HG03469 (cell line): ENCODE measurements around the gene ALG2.
A peak's percentile ranks its signal among the peaks of the same experiment; 100 is the strongest.
"Not testable (repeated sequence)": the region's sequence is repeated elsewhere in the genome, so short reads cannot be mapped to it uniquely, and the experiment has no call there.

Source experiments
- ATAC-seq: cut with Tn5 transposase; IDR thresholded peaks from one replicate; pipeline ENCODE4 v1.9.1; 2021; ENCODE audit warnings: mild to moderate bottlenecking, moderate library complexity, moderate number of reproducible peaks; ENCODE audit not compliant: unreplicated experiment

The ALG2 gene

DNA sequence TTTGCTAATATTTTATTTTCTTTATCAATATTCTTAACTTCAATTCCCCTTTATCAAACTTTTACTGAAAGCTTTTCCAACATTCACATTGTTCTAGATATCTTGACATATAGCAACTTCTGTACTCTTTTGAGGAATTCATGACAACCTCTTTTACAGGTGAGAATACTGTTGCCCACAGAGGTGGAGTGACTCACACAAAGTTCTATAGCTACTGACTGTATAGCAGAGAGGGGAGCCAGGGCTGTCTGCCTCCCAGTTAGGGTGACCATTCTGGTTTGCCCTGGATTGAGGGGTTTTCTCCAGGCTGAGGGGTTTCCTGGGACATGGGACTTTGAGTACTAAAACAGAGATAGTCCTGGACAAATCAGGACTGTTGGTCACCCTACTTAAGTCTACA lies 16.6 kb upstream of the ALG2 start:
- ATAC-seq = no peak

DNA sequence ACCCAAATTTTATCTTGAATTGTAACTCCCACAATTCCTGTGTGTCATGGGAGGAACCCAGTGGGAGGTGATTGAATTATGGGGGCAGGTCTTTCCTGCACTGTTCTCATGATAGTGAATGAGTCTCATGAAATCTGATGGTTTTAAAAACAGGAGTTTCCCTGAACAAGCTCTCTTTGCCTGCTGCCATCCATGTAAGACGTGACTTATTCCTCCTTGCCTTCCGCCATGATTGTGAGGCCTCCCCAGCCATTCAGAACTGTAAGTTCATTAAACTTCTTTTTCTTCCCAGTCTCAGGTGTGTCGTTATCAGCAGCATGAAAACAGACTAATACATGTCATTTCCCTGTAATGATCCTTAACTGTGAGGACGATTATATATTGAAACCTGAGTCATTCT lies 16.1 kb upstream of the ALG2 start:
- ATAC-seq = not testable (repeated sequence)

DNA sequence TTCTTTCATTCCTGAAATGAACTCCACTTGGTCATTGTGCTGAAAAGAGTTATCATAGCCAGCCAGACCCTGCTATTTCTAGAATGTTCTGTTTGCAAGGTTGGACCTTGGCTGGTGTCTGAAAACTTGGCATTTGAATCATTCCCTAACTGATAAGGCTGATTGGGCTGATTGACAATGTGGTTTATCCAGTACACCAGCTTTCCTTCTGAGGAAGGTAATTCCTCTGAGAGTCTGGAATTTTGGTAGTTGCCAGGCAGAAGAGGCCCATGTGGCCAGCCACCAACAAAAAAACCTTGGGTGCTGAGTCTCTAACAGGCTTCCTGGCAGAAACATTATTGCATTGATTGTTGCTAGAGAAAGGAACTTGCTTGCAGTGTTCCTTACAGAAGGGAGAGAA lies 15.6 kb upstream of the ALG2 start:
- no peak for ATAC-seq

DNA sequence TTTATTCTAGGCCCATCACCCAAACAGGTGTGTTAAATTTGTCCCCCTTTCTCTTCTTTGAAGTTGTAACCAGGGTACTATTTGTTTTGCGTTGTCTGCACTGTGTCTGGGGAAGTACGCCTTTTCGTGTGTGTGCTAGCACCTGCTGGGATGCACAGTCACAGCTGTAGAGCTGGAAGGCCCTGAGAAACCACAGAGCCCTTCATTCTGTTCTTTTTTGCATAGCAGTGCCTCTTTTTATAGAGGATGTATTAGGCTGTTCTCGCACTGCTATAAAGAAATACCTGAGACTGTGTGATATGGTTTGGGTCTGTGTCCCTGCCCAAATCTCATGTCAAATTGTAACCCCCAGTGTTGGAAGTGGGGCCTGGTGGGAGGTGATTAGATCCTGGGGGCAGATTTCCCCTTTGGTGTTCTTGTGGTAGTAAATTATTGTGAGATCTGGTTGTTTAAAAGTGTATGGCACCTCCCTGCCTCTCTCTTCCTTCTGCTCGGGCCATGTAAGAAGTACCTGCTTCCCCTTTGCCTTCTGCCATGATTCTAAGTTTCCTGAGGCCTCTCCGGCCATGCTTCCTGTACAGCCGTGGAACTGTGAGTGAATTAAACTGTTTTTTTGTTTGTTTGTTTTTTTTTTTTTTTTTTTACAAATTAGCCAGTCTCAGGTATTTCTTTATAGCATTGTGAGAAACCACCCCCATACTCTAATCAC lies 14.3 kb upstream of the ALG2 start:
- peak; percentile 90 for ATAC-seq

DNA sequence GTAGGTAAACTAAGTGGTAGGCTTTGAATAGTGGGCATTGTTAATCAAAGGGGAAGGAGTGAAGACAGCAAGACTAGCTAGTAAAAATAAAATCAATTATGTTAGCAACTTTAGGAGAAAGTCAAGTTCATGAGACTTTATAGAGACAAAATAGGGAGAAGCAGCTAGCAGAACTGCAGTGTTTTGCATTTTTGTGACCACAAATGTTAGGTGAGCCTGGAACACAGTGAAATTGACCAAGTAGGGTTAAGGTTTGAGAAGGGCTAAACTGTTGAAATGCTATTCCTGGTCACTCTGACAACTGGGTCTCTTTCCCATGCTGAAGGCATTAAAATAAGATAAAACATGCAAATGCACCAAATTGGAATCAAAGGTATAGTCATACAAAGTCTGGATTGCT lies 13.3 kb upstream of the ALG2 start:
- no peak for ATAC-seq

DNA sequence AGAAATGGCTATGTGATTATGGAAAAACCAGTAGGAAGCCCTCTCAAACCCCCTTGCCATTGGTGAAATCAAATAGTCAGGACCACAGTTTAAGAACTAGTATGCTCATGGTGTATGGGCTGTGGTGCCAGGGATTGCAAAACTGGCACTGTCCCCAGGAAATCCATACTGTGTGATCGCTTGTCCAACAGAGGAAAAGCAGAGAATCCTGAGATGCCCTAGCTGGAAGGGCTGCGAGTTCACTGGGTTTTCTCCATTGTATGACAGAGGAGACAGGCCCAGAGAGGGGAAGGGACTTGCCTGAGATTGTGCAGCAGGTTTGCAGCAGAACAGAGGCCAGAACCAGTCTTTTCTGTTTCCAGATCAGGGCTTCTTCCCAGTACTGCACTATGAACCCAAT lies 12.9 kb upstream of the ALG2 start:
- ATAC-seq = no peak

DNA sequence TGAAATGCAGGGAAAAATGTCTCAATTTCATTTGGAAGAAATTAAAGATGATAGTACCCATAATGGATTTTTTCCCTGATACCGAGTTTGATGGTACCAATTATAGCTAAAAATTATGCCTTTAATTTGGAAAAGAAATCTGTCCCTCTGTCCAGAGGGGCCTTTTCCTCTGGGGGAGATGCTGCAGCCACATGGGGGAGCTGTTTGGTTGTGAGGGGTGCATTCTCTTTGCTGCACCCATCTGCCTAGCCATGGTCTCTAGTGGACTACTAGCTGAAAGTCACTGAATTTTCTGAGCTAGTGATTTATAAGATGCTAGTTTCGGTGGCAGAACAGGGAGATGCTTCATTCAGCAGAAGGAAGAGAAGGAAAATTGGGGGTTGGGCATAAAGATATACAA lies 10.0 kb upstream of the ALG2 start:
- ATAC-seq = no peak

DNA sequence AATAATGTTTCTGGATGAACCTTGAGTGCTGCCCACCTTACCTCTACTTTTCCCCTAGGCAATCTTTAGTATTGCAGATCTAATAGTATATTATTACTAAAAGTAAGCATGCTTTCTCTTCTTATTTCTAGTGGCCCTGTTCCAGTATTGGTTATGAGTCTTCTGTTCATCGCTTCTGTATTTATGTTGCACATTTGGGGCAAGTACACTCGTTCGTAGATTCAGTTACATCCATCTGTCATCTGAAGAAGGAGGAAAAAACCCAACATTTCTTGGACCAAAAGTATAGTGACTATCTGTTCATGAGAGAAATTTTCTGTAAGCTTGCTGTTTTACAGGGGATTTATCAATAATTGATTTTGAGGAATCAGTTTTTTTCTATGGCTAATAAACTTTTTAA lies 8.5 kb upstream of the ALG2 start:
- no peak for ATAC-seq

DNA sequence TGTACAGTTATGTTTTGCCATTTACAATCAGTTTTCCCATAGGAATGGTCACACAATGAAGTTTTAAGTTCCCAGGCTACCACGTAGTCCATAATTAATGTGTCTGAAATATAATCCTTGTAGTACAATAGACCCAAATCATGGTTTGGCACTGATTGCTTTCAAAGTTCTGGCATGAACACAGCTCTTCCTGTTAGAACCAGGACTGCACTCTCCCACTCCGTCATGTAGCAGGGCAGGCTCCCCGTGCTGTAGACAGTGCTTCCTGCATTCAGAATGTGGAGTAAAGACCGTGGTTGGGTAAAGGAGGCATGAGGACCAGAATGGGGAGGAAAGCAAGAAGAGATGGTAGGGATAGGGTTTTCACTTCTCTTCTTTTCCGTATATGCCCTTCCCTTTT lies 4.3 kb upstream of the ALG2 start:
- ATAC-seq = no peak

DNA sequence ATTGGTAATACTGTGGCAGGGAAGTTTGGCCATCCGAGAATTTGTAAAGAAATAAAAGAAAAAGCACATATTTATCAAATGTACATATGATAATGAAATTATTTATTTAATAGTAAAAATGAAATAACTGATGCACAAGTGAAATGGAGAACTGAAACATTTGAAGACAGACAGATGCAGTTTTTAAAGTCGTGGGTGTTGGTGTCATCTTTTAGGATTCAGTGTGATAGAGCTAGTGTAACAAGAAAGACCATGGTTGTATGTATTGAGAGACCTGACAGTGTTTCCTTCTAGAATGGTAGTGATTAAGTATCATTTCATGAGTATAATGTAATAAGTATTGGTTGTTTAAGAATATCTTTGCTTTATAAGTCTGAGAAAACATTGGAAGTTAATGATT lies 2.7 kb upstream of the ALG2 start:
- ATAC-seq = no peak

DNA sequence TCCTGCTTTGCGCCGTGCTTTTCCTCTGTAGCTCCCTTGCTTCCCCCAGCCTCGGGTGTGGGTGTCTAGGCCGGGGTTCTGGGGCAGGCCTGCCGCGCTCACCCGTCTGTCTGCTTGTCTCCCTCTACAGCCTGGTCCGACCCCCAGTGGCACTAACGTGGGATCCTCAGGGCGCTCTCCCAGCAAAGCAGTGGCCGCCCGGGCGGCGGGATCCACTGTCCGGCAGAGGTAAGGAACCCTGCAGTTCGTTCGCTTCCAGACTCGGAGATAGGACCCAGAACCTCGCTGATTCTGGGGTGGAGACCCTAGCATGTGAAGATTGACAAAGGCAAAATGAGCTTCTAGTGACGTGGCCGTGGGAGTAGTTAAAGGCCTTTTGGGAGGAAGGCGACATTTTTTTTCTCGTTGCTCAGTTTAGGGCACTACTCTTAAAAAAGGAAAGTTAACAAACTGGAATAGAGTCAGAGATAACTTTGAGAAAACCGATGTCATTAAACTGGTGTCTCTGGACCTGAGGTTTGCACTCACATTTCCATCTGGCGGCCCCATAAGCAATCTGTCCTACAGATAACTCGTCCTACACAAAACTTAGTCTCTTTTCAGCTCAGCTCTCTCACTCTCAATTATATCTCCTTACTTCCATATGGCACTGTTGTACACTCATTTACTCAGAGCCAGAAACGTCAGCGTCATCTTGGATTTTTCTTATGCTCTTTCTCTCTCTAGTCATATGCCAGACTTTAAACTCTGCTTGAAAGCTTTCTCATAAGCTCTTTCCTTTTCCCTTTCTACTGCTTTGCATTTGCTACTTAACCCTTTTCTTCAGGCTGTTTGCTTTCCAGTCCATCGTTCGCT lies 901 bp upstream of the ALG2 start:
- no peak for ATAC-seq

DNA sequence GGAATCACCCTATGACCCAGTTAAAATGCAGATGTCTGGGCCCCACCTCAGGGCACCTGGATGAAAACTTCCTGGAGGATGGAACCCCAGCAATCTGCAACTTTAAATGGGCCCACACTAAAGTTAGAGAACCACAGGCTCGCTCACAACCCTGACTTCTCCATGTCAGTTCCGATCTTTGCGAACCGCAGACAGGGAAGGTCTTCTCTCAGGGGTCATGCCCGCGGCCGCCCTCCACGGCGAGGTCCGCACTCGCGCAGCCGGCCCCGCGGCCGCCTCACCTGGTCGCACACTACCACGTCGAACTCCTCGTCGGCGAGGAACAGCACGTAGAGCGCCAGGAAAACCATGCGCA lies 499 bp downstream of the ALG2 start:
- no peak for ATAC-seq

DNA sequence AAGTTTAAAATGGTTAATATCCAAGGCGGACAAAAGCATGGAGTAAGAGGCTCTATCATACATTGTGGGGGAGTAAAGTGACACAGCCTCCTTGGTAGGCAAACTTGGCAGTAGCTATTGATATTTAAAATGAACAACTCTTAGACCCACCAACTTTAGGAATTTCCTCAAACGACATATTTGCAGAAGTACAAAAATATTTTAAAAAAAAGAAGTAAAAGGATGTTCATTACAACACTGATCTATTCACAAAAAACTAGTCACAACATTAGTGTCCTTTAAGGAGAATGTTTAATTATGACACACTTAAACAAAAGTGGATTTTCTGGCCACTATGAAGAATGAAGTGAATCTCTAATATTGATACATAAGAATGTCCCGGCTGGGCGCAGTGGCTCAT lies 1.7 kb downstream of the ALG2 start:
- no peak for ATAC-seq

DNA sequence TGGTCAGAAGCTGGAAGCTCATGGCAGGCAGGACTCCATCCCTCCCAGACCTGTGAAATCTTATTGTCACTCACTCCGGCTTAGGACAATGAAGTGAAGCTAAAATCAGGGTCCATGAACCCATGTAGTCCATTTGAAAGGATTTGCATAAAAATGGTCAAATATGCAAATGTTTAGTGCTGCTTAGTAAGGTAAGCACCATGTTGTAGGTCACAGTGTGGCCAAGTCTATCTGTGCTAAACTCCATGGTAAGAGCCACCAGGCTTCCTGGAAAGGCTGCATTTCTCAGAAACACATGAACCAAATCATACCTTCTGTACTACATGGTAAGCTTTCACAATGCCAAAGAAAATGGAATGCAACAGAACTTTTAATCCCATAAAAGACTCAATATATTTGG lies 5.7 kb downstream of the ALG2 start:
- ATAC-seq = no peak

DNA sequence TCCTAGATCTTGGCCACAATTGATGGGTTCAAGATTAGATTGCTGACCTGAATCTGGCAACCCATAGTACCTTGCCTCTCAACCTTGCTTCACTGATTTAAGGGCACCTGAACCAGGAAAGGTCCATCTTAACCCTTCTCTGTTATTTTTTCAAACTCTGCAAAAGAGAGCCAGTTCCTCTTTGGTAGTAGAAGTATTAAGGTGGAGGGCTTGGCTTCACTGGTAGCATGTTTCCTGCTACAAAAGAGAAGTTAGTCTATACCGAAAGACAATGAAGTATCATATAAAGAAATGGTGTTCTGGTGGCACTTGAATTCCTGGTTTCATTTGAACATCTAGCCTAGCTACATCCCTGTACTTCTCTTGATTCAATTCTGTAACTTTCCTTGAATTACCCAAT lies 8.5 kb downstream of the ALG2 start:
- ATAC-seq = no peak

DNA sequence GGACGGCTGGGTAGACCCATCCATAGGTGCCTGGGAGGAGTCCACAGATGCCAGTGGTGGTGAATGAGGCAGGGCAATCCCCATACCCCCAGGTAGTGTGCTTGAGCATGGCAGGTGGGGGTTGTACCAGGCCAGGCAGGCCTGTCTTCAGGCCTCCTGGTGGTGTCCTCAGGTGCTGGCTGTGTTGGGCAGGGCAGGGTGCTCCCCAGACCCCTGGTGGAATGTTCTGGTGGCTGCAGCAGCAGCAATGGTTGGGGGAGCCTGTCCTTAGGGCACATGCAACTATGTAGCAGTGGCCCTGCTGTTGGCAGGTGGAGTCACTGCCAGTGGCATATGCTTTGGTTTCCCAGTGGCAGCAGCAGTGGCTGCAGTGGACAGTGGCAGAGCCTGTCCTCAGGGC lies 10.0 kb downstream of the ALG2 start:
- no peak for ATAC-seq

DNA sequence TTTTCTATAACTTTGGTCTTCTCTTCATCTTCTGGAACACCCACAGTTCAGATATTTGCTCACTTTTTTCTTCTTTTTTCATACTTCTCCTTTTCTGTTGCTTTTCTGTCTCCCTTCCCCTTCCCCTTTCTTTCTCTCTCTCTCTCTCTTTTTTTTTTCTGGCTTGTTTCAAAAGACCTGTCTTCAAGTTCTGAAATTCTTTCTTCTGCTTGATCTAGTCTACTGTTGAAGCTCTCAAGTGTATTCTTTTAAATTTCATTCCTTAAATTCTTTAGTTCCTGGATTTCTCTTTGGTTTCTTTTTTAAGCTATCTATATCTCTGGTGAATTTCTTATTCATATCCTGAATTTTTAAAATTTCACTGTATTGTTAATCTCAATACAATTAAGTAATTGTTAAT lies 11.2 kb downstream of the ALG2 start:
- ATAC-seq = no peak

DNA sequence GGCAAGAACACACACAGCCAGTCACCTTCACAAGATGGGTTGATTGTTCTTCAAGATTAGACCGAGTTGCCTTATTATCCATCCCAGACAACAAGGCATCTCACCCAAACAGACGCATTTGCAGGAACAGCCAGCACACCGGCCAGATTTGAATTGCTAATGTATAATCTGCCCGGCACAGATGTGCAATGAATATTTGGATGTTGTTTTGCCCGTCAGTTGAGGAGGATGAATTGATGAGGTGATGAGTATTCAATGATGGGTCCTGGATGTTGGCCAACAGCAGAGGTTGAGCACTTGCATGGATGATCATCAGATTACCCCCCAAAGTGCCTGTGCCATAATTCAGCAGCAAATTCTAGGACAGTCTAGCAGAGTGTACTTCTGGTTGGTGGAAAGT lies 20.1 kb downstream of the ALG2 start:
- ATAC-seq = no peak

DNA sequence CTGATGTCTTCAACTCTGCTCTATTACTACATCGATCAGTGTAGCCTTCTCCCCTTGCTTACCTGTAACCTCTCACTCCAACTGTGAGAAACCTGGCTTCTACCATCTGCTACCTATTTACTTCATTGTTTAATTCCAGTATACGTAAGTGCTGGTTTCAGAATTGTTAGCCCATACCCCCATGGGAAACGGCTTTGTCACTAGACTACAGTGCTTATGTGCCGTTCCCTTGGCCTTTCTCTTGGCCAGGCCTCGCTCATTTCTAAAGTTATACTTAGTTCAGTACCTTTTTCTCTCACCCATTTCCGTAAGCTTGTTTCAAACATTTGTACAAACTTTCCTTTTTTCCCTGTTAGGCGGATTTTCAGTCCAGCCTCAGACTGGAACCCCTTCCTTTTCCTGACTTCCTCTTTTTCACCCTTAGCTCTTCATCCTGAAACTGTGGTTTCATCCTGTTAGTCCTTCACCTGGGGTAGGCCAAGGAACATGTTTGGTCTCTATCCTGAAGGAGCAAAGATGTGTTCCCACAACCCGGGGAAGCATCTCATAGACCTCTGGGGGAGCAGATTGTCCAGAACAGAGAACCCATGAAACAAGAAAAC lies 21.7 kb downstream of the ALG2 start:
- ATAC-seq = no peak

DNA sequence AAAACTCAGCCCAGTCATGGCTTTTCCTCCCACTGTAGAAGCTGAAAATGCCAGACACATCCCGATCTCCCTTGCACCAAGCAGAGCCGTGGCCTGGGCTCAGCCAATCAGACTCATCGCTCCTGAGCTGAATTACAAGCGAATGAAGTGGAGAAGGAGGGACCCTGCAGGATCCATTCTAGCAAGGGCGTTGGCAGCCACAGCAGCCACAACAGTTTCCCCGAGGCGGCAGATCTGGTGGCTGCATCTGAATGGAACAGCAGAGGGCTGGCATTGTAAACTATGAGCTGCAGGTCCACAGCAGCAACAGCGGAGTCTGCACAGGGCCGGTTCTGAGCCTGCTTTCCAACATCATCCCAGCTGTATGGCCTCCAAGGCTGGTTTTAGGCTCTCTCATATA lies 23.8 kb downstream of the ALG2 start:
- ATAC-seq = no peak

DNA sequence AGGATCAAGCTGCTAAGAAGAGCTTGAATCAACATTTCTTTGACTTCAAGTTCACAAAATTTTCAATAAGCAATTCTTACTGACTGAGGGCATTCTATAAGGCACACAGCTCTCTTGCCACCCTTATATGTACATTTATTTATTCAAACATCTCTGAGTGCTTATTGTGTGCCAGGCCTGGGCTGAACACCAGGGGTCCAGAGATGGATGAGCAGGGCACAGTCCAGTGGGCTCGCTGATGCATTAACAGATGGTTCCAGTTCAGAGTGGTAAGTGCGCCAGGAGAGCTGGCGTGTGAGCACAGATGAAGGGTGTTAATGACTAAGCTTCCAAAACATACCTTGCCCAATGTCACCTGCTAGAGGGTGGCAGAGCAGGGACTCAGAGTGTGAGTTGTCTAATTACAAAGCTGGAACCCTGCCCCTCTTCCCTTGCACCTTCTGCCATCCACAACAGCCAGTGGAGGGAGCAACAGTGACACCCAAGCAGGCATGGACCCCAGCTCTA lies 24.6 kb downstream of the ALG2 start:
- no peak for ATAC-seq

DNA sequence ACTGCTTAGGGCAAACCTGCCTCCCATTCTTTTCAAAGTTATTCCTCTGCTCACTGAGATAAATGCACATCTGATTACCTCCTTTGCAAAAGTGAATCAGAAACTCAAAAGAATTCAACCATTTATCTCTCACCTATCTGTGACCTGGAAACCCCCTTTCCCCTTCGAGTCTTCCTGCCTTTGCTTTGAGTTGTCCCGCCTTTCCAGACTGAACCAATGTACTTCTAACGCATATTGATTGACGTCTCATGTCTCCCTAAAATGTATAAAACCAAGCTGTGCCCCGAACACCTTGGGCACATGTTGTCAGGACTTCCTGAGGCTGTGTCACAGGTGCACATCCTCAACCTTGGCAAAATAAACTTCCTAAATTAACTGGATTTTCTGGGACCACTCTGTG lies 25.3 kb downstream of the ALG2 start:
- not testable (repeated sequence) for ATAC-seq
